HG02678 (cell line): Measurements from ENCODE around the gene STYX.
"Not testable (repeated sequence)": the region's sequence is repeated elsewhere in the genome, so short reads cannot be mapped to it uniquely, and the experiment has no call there.

Experiments
- ATAC-seq: cut with Tn5 transposase; IDR thresholded peaks from one replicate; pipeline ENCODE4 v1.9.1; 2021; ENCODE audit warnings: mild to moderate bottlenecking, moderate library complexity; ENCODE audit not compliant: unreplicated experiment

STYX gene

GRCh38 chr14:52724360-52724644 lies 5.7 kb upstream of the STYX start:
- no peak for ATAC-seq

- ATAC-seq = not testable (repeated sequence)
Measured at GRCh38 chr14:52727509-52727908, 2.5 kb upstream of the STYX start.

- ATAC-seq = not testable (repeated sequence)
Measured at GRCh38 chr14:52729035-52729434, 931 bp upstream of the STYX start.

DNA sequence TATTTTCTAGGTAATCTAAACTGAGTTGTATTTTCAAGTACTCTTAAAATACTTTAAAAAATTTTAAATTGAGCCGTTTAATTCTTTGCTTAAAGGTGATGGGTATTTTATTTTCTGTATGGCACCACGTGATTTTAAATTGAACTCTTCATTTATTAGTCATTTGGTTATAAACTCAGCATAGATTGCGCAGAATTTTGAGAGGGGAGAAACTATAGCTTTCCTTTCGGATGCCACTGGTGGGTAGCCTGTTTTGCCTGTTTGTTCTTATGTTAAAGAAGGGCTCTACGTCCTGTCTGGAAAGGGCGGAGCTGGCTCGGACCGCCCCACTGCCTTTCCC lies 411 bp upstream of the STYX start:
- ATAC-seq = no peak

DNA sequence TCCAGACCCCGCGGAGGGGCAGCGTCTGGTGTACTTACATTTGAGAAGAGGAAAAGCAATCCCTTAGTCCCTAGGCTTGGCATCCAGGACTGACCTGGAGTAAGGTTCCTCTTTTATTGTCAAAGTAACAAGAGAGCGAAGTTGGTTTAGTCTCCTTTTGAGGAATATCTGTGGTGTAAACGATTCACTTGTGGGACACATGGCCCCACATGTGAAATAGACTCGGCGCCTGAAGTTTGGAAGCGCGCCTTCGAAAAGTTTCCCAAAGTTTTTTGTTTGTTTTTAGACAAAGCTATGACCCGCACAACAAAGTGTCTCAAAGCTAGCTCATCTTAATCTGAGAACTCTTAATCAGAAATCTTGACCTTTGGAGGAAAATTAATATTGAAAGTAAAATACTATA lies 744 bp downstream of the STYX start:
- no peak for ATAC-seq

DNA sequence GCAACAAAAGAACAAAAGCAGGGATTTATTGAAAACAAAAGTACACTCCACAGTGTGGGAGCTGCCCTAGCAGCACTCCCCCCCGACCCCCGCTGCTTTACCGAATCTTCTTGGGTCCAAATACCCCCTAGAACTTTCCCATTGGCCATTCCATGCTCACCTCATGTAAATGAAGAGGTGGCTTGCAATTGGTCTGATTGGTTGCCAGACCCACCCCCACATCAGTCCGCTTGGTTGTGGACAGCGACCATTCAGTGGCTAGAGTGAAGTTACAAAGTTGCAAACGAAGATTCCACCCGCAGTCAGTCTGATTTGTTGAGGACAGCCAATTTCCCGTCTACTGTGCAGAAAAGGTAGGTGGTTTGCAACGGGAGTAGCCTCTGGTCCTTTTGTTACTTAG lies 3.9 kb downstream of the STYX start:
- ATAC-seq = no peak

- no peak for ATAC-seq
Measured at GRCh38 chr14:52735921-52736489, 6.0 kb downstream of the STYX start.

- no peak for ATAC-seq
Measured at GRCh38 chr14:52738409-52738808, 8.4 kb downstream of the STYX start.

DNA sequence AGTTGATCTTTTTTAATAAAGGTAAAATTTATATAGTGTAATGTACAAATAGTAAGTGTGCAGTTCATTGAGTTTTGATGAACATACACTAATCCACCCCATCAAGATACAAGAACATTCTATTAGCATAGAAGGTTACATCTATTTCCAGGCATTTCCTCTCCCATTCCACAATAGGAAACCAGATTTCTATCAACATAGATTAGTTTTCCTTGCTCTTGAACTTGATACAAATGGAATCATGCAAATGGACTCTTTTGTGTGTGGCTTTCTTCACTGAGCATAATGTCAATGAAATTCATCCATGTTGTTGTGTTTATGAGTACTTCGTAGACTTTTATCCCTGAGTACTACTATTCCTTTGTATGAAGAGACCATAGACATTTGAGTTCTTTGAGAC lies 10.8 kb downstream of the STYX start:
- ATAC-seq = no peak

- peak; percentile 26 for ATAC-seq
Measured at GRCh38 chr14:52741865-52742264, 11.9 kb downstream of the STYX start.

DNA sequence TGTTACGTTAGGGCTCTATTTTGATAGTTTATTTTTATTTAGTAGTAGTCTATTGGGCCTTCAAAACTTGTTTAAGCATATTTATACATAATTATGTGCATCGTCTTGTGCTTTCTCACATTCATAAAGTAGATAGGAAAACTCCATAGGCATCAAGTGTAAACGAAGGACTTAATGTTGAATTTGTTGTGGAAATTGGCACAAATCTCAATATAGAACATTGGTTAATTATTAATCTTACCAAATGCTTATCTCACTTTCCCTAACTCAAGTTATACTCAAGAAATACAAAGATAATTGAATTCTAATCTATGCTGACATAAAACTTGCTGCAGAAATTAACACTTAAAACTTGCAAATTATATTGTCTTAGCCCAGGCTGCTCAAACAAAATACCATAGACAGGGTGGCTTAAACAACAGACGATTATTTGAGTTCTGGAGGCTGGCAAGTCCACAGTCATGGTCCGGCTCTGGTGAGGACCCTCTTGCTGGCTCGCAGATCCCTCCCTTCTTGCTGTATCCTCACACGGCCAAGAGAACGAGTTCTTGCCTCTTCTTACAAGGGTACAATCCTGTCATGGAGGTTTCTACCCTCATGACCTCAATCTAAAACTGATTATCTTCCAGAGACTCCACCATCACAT lies 18.8 kb downstream of the STYX start:
- no peak for ATAC-seq

DNA sequence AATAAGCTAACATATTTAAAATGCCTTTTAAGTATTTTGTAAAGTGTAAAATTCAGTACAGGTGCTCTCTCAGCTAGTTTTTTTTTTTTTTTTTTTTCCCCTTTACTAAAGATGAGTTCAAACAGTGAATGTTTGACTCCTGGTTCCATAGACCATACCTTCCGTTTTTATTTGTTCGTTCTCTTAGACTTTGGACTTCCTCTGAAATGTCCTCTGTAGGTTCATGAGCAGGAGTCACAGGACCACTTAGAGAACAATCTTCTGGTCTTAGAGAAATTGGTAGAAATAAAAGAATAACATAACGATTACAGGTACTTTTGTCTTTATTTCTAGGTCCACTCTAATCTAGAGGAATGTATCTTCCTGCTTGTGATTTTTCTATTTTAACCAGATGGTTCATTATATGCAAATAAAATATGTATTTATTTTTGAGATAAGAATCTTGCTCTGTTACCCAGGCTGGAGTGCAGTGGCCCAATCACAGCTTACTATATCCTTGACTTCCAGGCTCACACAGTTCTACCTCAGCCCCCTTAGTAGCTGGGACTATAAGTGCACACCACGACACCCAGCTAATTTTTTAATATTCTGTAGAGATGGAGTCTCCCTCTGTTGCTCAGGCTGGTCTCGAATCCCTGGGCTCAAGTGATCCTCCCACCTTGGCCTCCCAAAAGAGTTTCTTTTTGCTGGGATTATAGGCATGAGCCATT lies 25.8 kb downstream of the STYX start:
- ATAC-seq = no peak

- no peak for ATAC-seq
Measured at GRCh38 chr14:52759145-52759544, 29.2 kb downstream of the STYX start.

- ATAC-seq = not testable (repeated sequence)
Measured at GRCh38 chr14:52762923-52763322, 33.0 kb downstream of the STYX start.

DNA sequence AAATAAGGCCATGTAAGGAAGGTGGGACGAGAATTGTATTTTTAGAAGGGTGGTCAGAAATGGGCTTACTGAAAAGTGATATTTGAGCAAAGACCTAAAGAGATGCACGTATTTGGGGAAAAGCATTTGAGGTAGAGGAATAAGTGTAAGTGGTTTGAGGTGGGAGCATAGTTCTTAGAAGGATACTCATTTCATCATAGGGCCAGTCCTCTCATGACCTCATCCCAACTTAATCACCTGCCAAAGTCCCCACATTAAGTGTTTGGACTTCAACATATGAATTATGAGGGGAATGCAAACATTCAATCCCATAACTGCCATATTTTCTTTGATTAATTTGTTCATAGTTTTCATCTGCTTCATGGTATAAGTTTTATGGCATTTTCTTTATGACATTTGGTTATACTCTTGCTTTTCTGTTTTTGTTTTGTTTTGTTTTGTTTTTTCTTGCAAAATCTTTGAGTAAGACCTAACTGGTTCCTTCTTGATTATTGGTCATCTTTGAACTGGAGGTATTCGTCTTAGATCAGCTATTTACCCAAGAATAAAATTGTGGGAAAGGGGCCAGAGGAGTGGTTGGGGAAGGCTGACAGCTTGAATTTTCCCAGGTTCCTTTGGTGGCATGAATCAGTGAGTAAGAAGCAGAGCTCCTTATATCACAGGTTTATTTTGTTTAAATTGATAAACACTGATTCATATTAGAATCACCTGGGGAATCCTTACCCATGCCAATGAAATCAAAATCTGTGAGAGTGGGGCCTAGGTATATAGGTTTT lies 37.3 kb downstream of the STYX start:
- no peak for ATAC-seq

DNA sequence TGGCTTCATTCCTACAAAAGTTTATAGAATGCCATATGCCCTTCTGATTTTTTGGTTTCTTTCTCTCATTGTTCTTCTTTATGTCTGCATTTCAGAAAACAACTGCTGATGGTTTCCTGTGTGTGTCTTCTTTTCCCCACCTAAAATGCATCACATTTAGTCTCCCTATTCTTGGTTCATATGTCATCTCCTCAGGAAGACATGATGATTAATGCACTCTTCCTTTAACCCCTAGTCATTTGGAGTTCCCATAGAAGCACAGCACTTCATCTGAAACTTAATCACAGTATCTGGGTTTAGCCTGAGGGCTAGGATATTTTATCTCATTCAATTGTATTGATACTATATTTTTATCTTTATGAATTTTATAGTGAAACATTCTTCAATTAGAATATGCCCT lies 39.9 kb downstream of the STYX start:
- no peak for ATAC-seq

DNA sequence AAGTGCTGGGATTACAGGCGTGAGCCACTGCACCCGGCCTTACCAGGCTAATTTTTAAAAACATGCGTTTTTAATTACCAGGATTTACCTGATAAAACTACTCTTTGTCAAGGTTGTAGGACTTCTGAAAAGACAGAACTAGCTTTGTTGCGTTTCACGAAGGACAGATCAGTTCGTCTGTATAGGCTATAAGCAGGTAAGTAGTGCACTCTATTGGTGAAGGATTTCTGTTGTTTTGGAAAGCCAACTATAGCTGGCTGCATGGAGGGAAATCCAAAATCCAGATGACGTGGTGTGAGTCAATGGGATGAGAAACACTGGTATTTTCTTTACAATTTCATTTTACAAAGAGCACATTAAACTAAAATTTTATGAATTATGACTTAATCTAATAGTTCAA lies 46.9 kb downstream of the STYX start:
- ATAC-seq = no peak

GRCh38 chr14:52778702-52779101 lies 48.7 kb downstream of the STYX start:
- no peak for ATAC-seq

DNA sequence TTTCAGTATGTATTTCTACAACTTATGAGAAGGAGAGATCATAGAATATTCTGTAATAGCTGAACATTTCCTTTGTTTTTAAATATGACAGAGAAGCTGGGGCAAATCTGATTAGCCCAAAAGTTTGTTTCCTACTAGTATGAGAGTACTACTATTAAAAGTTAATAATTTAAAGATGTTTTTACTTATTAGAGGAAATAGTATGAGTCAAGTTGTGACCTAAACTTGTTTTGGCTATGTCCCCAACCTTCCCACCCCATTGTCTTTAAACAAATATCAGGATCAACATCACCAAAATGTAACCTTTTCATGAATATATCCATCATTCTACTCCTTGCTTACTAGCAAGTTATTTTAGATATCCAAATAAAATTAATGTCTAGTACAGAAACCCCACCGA lies 50.9 kb downstream of the STYX start:
- ATAC-seq = no peak

DNA sequence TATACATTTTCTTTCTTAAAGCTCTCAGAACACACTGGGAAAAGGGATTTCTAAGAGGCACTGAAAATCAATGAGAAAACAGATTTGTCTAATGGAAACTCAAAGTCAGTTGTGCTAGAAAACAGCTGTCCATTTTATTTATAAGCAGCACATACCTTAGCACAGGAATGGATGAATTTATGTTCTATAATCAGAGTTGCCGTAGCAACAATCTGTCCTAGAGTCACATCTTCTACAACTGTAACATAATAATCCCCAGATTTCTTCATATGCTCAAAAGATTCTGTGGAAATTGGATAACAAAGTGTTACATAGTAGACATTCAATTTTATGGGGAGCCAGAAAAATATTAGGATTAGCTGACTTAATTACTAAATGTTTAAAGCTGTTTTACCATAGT lies 51.7 kb downstream of the STYX start:
- no peak for ATAC-seq

GRCh38 chr14:52783206-52783605 lies 53.2 kb downstream of the STYX start:
- no peak for ATAC-seq

DNA sequence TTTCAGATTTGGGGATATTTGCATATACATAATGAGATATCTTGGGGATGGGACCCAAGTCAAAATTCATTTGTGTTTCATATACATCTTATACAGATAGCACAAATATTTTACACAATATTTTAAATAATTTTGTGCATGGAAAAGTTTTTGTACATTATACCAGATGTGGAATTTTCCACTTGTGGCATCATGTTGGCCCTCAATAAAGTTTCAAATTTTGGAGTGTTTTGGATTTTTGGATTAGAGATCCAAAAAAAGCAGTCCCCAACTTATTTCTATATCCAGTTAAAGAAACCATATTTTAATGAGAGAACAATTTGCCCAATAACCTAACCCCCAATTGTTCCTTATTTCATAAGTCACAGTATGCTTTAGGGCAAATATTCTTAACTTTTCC lies 56.9 kb downstream of the STYX start:
- no peak for ATAC-seq
